Right hindlimb (tissue), 1 donor: ENCODE data around the gene DNAH7.
"Not testable (repeated sequence)": the region's sequence is repeated elsewhere in the genome, so short reads cannot be mapped to it uniquely, and the experiment has no call there.

Source experiments
- DNase-seq: peaks from one replicate; pipeline ENCODE4 v3.0.0-alpha.2; 2018

Gene DNAH7

DNA sequence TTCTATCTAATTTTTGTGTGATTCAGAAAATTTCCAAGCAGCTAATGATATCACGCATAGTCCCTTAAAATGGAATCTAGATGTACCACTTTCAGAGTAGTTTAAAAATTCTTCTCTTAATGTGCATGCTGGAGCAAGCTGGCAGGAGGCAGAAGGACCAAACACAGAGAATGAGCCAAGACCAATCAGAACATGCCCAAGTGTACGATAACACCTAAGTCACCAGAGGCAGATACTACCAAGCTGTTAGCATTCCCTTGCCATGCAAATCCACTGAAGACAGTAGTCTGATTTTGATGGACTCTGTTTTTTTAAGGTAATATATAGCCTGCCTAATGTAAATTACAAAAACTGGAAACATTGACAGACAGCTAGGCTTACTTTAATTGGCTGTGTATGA, 109.3 kb downstream of the DNAH7 start:
- no peak for DNase-seq

- DNase-seq = no peak
Observed at GRCh38 chr2:195956725-195957124, 111.9 kb downstream of the DNAH7 start.

- DNase-seq = no peak
Observed at GRCh38 chr2:195945056-195945455, 123.6 kb downstream of the DNAH7 start.

GRCh38 chr2:195937176-195937575, 131.5 kb downstream of the DNAH7 start:
- no peak for DNase-seq

DNA sequence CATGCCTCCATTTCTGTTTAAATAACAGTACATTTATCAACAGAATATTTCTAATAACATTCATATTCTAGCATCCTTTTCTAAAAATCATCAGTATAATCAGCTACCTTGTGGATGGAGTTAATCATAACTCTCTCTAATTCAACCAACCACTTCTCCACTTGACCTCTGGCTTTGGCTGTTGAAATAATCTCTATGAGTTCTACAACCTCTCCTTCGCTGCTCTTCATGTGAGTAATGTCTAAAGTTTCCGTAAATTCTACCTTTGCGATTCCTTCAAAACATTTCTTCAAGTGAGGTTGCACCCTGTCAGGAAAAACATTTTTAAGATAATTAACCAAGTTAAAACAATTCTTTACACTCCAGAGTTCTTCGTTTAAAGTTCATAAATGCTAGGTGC, 134.2 kb downstream of the DNAH7 start:
- no peak for DNase-seq

GRCh38 chr2:195929531-195929930, 139.1 kb downstream of the DNAH7 start:
- DNase-seq = no peak

GRCh38 chr2:195925120-195925519, 143.5 kb downstream of the DNAH7 start:
- no peak for DNase-seq

DNA sequence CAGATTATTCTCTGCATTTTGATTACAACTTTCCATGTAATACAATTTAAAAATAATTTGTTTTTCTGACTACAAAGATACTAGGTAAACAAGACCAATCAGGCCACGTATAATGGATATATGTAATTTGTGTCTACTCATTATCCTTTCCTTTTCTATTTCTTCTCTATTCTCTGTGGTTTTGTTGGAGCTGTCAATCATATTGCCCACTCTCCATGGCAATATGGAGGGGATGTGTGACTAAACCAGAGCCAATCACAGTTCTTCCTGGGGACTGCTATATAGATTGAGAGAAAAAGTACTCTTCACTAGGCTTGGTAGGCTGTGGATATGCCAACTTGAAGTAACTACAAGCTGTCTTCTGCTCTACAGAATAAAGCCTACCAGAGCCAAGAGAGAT, 144.7 kb downstream of the DNAH7 start:
- no peak for DNase-seq

GRCh38 chr2:195917021-195917600, 151.5 kb downstream of the DNAH7 start:
- not testable (repeated sequence) for DNase-seq

DNA sequence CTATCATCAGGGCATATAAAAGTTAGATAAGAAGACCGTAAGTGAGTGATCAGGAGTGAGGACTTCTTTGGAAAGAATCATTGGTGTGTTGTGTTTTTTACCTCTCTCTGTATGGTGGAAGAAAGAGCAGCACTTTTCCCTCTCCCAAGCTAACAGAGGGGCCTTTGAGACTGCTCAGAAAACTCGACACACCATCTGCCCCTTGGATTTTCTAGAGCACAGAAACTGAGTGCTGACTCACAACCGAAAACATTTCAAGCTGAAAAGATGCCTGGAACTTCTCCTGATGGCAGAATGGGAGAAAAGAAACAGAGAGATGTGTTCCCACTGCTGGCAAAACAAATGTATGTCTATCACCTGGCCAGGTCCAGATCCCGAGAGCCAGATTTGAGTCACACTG, 156.6 kb downstream of the DNAH7 start:
- DNase-seq = no peak

DNA sequence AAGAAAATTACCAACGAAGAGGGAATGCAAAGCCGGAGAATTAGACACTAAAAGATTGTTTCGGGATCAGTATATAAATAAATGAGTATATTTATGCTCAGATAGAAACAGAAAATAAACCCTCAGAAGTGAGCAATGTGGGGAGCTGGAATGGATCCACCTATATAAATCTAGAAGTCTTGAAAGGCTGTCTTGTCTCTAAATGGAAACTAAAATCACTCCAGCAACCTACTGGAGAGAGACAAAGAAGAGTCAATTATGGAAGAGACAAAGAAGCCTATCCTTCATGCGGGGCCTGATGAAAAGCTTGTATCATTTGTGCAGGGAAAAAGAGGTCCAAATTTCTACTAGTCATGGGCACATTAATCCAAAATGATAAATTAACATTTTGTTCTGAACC, 158.1 kb downstream of the DNAH7 start:
- no peak for DNase-seq

DNA sequence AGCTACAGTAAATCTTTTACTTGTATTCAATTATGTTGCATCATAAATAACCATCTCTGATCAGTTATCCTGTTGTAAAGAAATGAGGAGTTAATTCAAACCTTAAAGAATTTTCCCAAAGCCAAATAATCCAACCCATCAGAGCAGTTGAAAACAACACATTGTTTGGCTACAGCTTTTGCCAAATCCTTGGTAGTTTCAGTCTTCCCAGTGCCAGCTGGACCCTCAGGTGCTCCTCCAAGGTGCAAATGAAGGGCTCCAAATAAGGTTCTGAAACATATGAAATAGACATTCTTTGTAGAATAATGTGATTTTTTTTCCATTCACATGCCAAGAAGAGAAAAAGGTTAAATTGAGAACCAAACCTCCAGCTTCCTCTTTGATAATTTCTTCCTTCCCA, 158.7 kb downstream of the DNAH7 start:
- DNase-seq = no peak

DNA sequence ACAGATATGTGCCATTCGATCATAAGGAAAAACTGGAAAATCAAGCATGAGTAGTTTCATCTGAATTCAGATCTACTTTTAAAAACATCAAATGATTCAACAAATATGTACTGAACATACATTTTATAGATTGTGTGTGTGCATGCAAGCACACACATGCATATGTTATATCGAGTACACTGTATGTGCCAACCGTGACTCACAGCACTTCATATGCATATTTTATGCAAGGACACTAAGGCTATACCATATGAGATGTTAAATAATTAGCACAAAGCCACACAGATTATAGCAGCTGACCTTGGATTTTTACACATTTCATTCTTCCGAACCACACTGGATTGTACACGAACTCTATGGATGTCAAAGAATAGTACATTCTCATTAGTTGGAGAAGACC, 161.2 kb downstream of the DNAH7 start:
- no peak for DNase-seq

GRCh38 chr2:195903956-195904355, 164.7 kb downstream of the DNAH7 start:
- no peak for DNase-seq

- DNase-seq = no peak
Observed at GRCh38 chr2:195902857-195903256, 165.8 kb downstream of the DNAH7 start.

DNA sequence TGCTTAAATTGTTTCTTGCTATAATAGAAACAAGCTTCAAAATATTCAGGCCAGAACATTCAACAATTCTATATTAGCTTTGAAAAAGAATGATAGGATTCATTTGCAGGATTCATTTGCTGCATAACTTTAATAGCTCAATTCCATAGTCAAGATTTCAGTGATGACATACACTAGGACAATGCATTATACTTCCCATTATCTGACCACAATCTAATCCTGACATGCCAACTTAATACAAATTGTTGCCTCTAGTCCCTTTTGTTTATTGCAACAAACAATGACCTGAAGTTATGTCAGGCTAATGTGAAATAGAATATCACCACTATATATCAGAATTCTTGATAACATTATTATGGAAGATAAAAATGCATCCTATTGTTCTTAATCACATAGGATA, 169.4 kb downstream of the DNAH7 start:
- DNase-seq = no peak

GRCh38 chr2:195898505-195899191, 170.0 kb downstream of the DNAH7 start:
- peak; percentile 94 for DNase-seq

GRCh38 chr2:195891081-195891480, 177.6 kb downstream of the DNAH7 start:
- no peak for DNase-seq

- DNase-seq = no peak
Observed at GRCh38 chr2:195879153-195879552, 189.5 kb downstream of the DNAH7 start.

DNA sequence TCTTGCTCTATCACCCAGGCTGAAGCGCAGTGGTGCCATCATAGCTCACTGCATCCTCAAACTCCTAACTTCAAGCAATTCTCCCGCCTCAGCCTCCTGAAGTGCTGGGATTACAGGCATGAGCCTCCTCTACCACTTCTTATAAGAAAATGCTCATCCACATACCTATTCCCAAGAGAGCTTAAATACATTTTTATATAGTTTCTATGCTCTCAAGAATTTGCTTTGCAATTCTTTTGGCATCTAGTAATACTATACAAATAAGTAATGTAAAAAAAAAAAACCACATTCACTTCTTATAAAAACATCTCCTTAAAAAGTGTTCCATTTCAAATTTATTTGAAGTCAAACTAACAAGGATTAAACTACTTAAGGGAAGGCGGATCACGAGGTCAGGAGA, 197.3 kb downstream of the DNAH7 start:
- DNase-seq = no peak

- no peak for DNase-seq
Observed at GRCh38 chr2:195864316-195864715, 204.3 kb downstream of the DNAH7 start.

- no peak for DNase-seq
Observed at GRCh38 chr2:195863564-195863963, 205.1 kb downstream of the DNAH7 start.

GRCh38 chr2:195863121-195863520, 205.5 kb downstream of the DNAH7 start:
- DNase-seq = no peak

GRCh38 chr2:195861821-195862220, 206.8 kb downstream of the DNAH7 start:
- DNase-seq = no peak

GRCh38 chr2:195859513-195859912, 209.1 kb downstream of the DNAH7 start:
- DNase-seq = no peak
